Heart right ventricle (tissue), 16 donors: ENCODE data around the gene SNX15. TPM values are rescaled to one million over a fixed set of nuclear protein-coding genes. Genes with fewer than 3 reads are reported as not detected.

Experiments used
- ATAC-seq, 8 donors: fragments of 200-7000 bp; cut with Tn5 transposase; one replicate each; pipeline ENCODE4 v1.9.1; 2020; ENCODE audit warnings: mild to moderate bottlenecking in 8 of 8, moderate library complexity in 8 of 8, moderate number of reproducible peaks in 1 of 8
- DNase-seq, 2 donors: peaks; one replicate each; pipeline ENCODE4 v3.0.0-alpha.2; 2020
- H3K27ac ChIP-seq, 10 donors: fragments of 200-600 bp; sonication (generic) in 2 of 10; one replicate each; pipeline versions ENCODE4 v1.5.0 to v1.8.0; 2020 to 2022; ENCODE audit warnings: mild to moderate bottlenecking in 3 of 10
- H3K27me3 ChIP-seq, 7 donors: fragments of 200-600 bp; one replicate each; pipeline ENCODE4 v1.8.0; 2021 to 2022; ENCODE audit warnings: mild to moderate bottlenecking in 2 of 7
- H3K36me3 ChIP-seq, 9 donors: fragments of 200-600 bp; sonication (generic) in 1 of 9; one replicate each; pipeline versions ENCODE4 v1.5.0 to v1.8.0; 2020 to 2022; ENCODE audit warnings: mild to moderate bottlenecking in 2 of 9
- H3K4me1 ChIP-seq, 9 donors: fragments of 200-600 bp; sonication (generic) in 1 of 9; one replicate each; pipeline versions ENCODE4 v1.5.0 to v1.8.0; 2020 to 2022; ENCODE audit warnings: mild to moderate bottlenecking in 4 of 9
- H3K4me3 ChIP-seq, 10 donors: fragments of 200-600 bp; sonication (generic) in 2 of 10; one replicate each; pipeline versions ENCODE4 v1.5.0 to v1.8.0; 2020 to 2022; ENCODE audit warnings: mild to moderate bottlenecking in 7 of 10, moderate library complexity in 2 of 10
- H3K9me3 ChIP-seq, 11 donors: fragments of 200-600 bp in 10 of 11; sonication (generic) in 2 of 11; one replicate each; pipeline versions ENCODE4 v1.5.0 to v1.8.0; 2013 to 2022; ENCODE audit warnings: mild to moderate bottlenecking in 2 of 11, control low read depth in 1 of 11, moderate library complexity in 1 of 11
- CTCF ChIP-seq, 9 donors: fragments of 200-600 bp; sonication (generic) in 2 of 9; IDR thresholded peaks; one replicate each; pipeline versions ENCODE4 v1.5.0 to v1.8.0; 2021 to 2022; ENCODE audit warnings: antibody characterized with exemption in 9 of 9, mild to moderate bottlenecking in 5 of 9, moderate library complexity in 1 of 9
- WGBS, 2 donors: extraction: QIAGEN DNeasy Blood & Tissue Kit; methylation state at CpG; one replicate each; pipeline ENCODE4 v1.1.7; 2013; ENCODE audit warnings: inconsistent platforms in 1 of 2; 5-methylcytosine and 5-hydroxymethylcytosine counted together
- intact Hi-C, 10 donors: fragments of 100-400 bp; cut with DNase I; formaldehyde crosslinking; loops; one replicate each; pipeline versions ENCODE4 v1.11.1 to v1.14.2; 2022
- polyA plus RNA-seq, 2 donors: library from polyadenylated mRNA; stranded (reverse); fragments of 200-250 nt; gene quantifications; one replicate each; pipeline ENCODE4 v1.2.3, GENCODE V29; 2013
- total RNA-seq, 10 donors: library from RNA; stranded (reverse); fragmentation: NEBNext Ultra II Directional in 3 of 10; extraction: Animal tissue kit (Norgen Biotek cat#: 25700) in 3 of 10; gene quantifications; one replicate each; pipeline versions ENCODE4 v1.2.1 to v1.2.4, GENCODE V29; 2021 to 2023
- donor health status: Arrhythmogenic right ventricular cardiomyopathy.
- donor health status: ischemic (EF 13 %, LVEDD 7.1; RV severe dilation, severe dysfunction).
- donor health status: healthy with polysubstance abuse.
- donor health status: DM: no; HTN: yes; CAD: no.
- donor health status: DM: no; HTN: no; CAD: no.
- donor health status: ischemic (EF 25% LVEDD 6.9; RV normal size, moderate dysfunction).
- donor health status: ischemic (EF 25% LVEDD 5.7; RV mildly dilated, moderate dysfunction).
- donor health status: healthy.
- donor health status: DM: yes; HTN: yes; CAD: no.
- donor health status: Ischemic cardiomyopathy.
- donor health status: ischemic (EF 35%, LVEDD 5.7; RV mildly dilated, moderate dysfunction).
- donor health status: nonischemic (EF 11% LVEDD 7.7; RV severe dilation, severe dysfunction).
- donor health status: DM: yes; HTN: yes; CAD: no.
- donor health status: PGD.
- donor health status: ischemic (EF 29% LVEDD 5.4; RV normal size, mild dysfunction).
- donor health status: nonischemic (EF 23%, LVEDD 6.1; RV moderate dilation, normal function).

SNX15 gene
- total and polyA plus RNA-seq, 12 donors = 11.4 to 23.2 (median 15.3) TPM

- intact Hi-C loops = loop anchor here in 6 of 10 donors (5.0 to 10.0 kb wide), 5 partner anchors 39 to 158 kb away; partner anchors contain the start of genes FAU (in 2 of the 6), MRPL49 (in 2 of the 6), SNX15 (in 2 of the 6) and ARL2 (in 1 of the 6)
- peaks cover 0 to 50% (median 17%) of the 10 kb centered on the region in 9 donors for H3K36me3 ChIP-seq
- WGBS, 2 donors = 3 to 8% methylated on average over 13 of the region's 13 CpGs
These were observed 56.0 kb downstream of the SNX15 start for GRCh38 chr11:65083134-65083833.

GRCh38 chr11:65083834-65084597, 56.8 kb downstream of the SNX15 start, which contains the start of the genes CDCA5 and ZFPL1:
CDCA5 (minus strand) TSS chr11:65084040; CDS start chr11:65083978, 62 bp downstream.
ZFPL1 (plus strand) TSS chr11:65084222; CDS start chr11:65084699, 477 bp downstream.
- no peaks in the 10 kb centered on the region for H3K9me3 ChIP-seq
- WGBS, 2 donors = 0% methylated on average over 79 of the region's 79 CpGs
- peak within 1 kb of the TSS; percentile 64 to 93 (median 81) for H3K4me3 ChIP-seq
- peak; percentile 94 to 98 (median 98) for ATAC-seq
- no peaks in the 10 kb centered on the region for H3K27me3 ChIP-seq
- H3K4me1 ChIP-seq = peaks cover 6 to 34% (median 20%) of the 10 kb centered on the region in 9 donors
- peaks cover 0 to 57% (median 17%) of the 10 kb centered on the region in 9 donors for H3K36me3 ChIP-seq
- intact Hi-C loops = loop anchor here in 6 of 10 donors (1.0 to 10.0 kb wide), 11 partner anchors 12 to 159 kb away; partner anchors contain the start of genes FAU (in 4 of the 6), MRPL49 (in 4 of the 6), SNX15 (in 3 of the 6) and SAC3D1 (in 2 of the 6)
- H3K27ac ChIP-seq = peak within 1 kb of the TSS; percentile 79 to 96 (median 92)
- DNase-seq = peak; percentile 95
- TF ChIP-seq CTCF (IDR thresholded peaks at IDR 0.05) = no peak

More at GRCh38 chr11:65083134-65083833, 56.0 kb downstream of the SNX15 start:
- TF ChIP-seq CTCF (IDR thresholded peaks at IDR 0.05) = no peak
- Histone ChIP-seq H3K9me3 (no peaks in the 10 kb centered on the region), H3K4me1 (peaks cover 6 to 34% (median 20%) of the 10 kb centered on the region in 9 donors), H3K27me3 (no peaks in the 10 kb centered on the region), H3K27ac (peak overlapping the region in 7 of 10 donors; percentile 82 to 96 (median 93)), H3K4me3 (peak overlapping the region; percentile 64 to 93 (median 81))
- peak in 1 of 8 donors; percentile 2 for ATAC-seq
- DNase-seq = no peak

GRCh38 chr11:65084598-65085375, 57.5 kb downstream of the SNX15 start:
- WGBS, 2 donors = 45 to 48% methylated on average over 23 of the region's 23 CpGs
- DNase-seq (no peak), ATAC-seq (peak in 2 of 8 donors; percentile 1)
- H3K36me3 ChIP-seq = peaks cover 0 to 62% (median 17%) of the 10 kb centered on the region in 9 donors
- peak overlapping the region; percentile 79 to 96 (median 92) for H3K27ac ChIP-seq
- H3K9me3 ChIP-seq = no peaks in the 10 kb centered on the region
- H3K27me3 ChIP-seq = no peaks in the 10 kb centered on the region
- peaks cover 6 to 34% (median 20%) of the 10 kb centered on the region in 9 donors for H3K4me1 ChIP-seq
- TF ChIP-seq CTCF (IDR thresholded peaks at IDR 0.05) = no peak
- intact Hi-C loops = loop anchor here in 7 of 10 donors (1.0 to 10.0 kb wide), 12 partner anchors 12 to 160 kb away; partner anchors contain the start of genes FAU (in 4 of the 7), MRPL49 (in 4 of the 7), SNX15 (in 3 of the 7) and SAC3D1 (in 2 of the 7)
- peak overlapping the region; percentile 64 to 93 (median 81) for H3K4me3 ChIP-seq
